HEK293 (cell line): Measurements from ENCODE around the gene DNAH11.
A peak's percentile ranks its signal among the peaks of the same experiment; 100 is the strongest.

Experiments
- CTCF ChIA-PET: fragments of 350-600 bp; formaldehyde crosslinking; extraction: SDS; loops from one replicate; lab custom pipeline; 2021; ENCODE audit warnings: antibody characterized with exemption; lab: Yijun Ruan, JAX
- POLR2A ChIA-PET: fragments of 300-600 bp; formaldehyde crosslinking; extraction: SDS; loops from one replicate; lab custom pipeline; 2020; ENCODE audit warnings: antibody characterized with exemption, inconsistent platforms; lab: Yijun Ruan, JAX
- H3K27ac ChIP-seq: fragments of 200-500 bp; sonication (Bioruptor generic); 2 replicates; pipeline ENCODE4 v1.5.1; 2014; ENCODE audit warnings: low read depth, low read length, control low read depth, inconsistent platforms; ENCODE audit errors: extremely low read depth
- H3K36me3 ChIP-seq, 2 experiments: fragments of 200-500 bp in 1 of 2; sonication (Bioruptor generic) in 1 of 2; 1 replicate in 1 of 2; 2 replicates in 1 of 2; pipeline ENCODE4 v1.5.1; 2014 to 2017; ENCODE audit warnings: inconsistent platforms in 2 of 2, low read length in 2 of 2; ENCODE audit not compliant: control insufficient read depth in 2 of 2, insufficient read depth in 1 of 2
- H3K4me1 ChIP-seq: fragments of 200-500 bp; sonication (Bioruptor generic); 2 replicates; pipeline ENCODE4 v1.5.1; 2014; ENCODE audit warnings: mild to moderate bottlenecking, low read length, inconsistent platforms; ENCODE audit not compliant: control insufficient read depth, insufficient read depth
- H3K4me3 ChIP-seq: 2 replicates; pipeline ENCODE4 v1.5.1; 2011; ENCODE audit warnings: low read depth, mild to moderate bottlenecking, control low read depth, low read length, moderate library complexity
- H3K9me3 ChIP-seq: fragments of 200-500 bp; sonication (Bioruptor generic); 2 replicates; pipeline ENCODE4 v1.5.1; 2014; ENCODE audit warnings: low read depth, low read length, inconsistent platforms; ENCODE audit not compliant: control insufficient read depth, insufficient read depth
- REST ChIP-seq: fragments of 450-650 bp; formaldehyde crosslinking; IDR thresholded peaks from 2 replicates; pipeline ENCODE4 v1.5.1; 2016; ENCODE audit warnings: missing biosample characterization, missing genetic modification characterization
- ZBTB10 ChIP-seq: fragments of 450-650 bp; formaldehyde crosslinking; IDR thresholded peaks from 2 replicates; pipeline ENCODE4 v1.5.1; 2016; ENCODE audit warnings: missing biosample characterization, missing genetic modification characterization
- ZBTB11 ChIP-seq: fragments of 450-650 bp; formaldehyde crosslinking; conservative IDR thresholded peaks from 2 replicates; pipeline ENCODE4 v1.5.1; 2016; ENCODE audit warnings: low read depth, missing biosample characterization, missing genetic modification characterization
- ZBTB17 ChIP-seq: fragments of 450-650 bp; formaldehyde crosslinking; IDR thresholded peaks from 2 replicates; pipeline ENCODE4 v1.5.1; 2016; ENCODE audit warnings: missing biosample characterization, missing genetic modification characterization
- ZBTB20 ChIP-seq: fragments of 450-650 bp; formaldehyde crosslinking; IDR thresholded peaks from 2 replicates; pipeline ENCODE4 v1.5.1; 2016; ENCODE audit warnings: missing biosample characterization, missing genetic modification characterization
- ZBTB21 ChIP-seq: fragments of 450-650 bp; formaldehyde crosslinking; IDR thresholded peaks from 2 replicates; pipeline ENCODE4 v1.5.1; 2017; ENCODE audit warnings: missing biosample characterization, missing genetic modification characterization
- ZNF10 ChIP-seq: fragments of 450-650 bp; formaldehyde crosslinking; IDR thresholded peaks from 2 replicates; pipeline ENCODE4 v1.5.1; 2017; ENCODE audit warnings: missing biosample characterization, missing genetic modification characterization
- ZNF112 ChIP-seq: fragments of 450-650 bp; formaldehyde crosslinking; IDR thresholded peaks from 2 replicates; pipeline ENCODE4 v1.5.0; 2017; ENCODE audit warnings: missing biosample characterization, missing genetic modification characterization
- ZNF140 ChIP-seq: fragments of 450-650 bp; formaldehyde crosslinking; IDR thresholded peaks from 2 replicates; pipeline ENCODE4 v1.5.1; 2016; ENCODE audit warnings: missing biosample characterization, missing genetic modification characterization
- ZNF2 ChIP-seq: fragments of 450-650 bp; formaldehyde crosslinking; IDR thresholded peaks from 2 replicates; pipeline ENCODE4 v1.5.1; 2016; ENCODE audit warnings: missing biosample characterization, missing genetic modification characterization
- ZNF394 ChIP-seq: fragments of 450-650 bp; formaldehyde crosslinking; IDR thresholded peaks from 2 replicates; pipeline ENCODE4 v1.5.1; 2016; ENCODE audit warnings: missing biosample characterization, missing genetic modification characterization, mild to moderate bottlenecking, moderate library complexity, borderline replicate concordance
- ZNF426 ChIP-seq: fragments of 450-650 bp; formaldehyde crosslinking; IDR thresholded peaks from 2 replicates; pipeline ENCODE4 v1.5.1; 2017; ENCODE audit warnings: missing biosample characterization, missing genetic modification characterization, mild to moderate bottlenecking, inconsistent platforms, moderate library complexity
- ZNF518A ChIP-seq: fragments of 450-650 bp; formaldehyde crosslinking; conservative IDR thresholded peaks from 2 replicates; pipeline ENCODE4 v1.5.1; 2016; ENCODE audit warnings: low read depth, missing biosample characterization, missing genetic modification characterization
- ZNF555 ChIP-seq: fragments of 450-650 bp; formaldehyde crosslinking; conservative IDR thresholded peaks from 2 replicates; pipeline ENCODE4 v1.5.1; 2017; ENCODE audit warnings: missing biosample characterization, mild to moderate bottlenecking, missing genetic modification characterization, inconsistent platforms
- ZNF623 ChIP-seq: fragments of 450-650 bp; formaldehyde crosslinking; IDR thresholded peaks from 2 replicates; pipeline ENCODE4 v1.5.1; 2016; ENCODE audit warnings: missing biosample characterization, missing genetic modification characterization

DNAH11 gene

GRCh38 chr7:21524680-21525079 lies 18.2 kb upstream of the DNAH11 start:
- Histone ChIP-seq H3K36me3 (no peaks in the 10 kb centered on the region), H3K4me3 (no peak overlapping the region), H3K4me1 (no peaks in the 10 kb centered on the region), H3K27ac (no peak overlapping the region), H3K9me3 (no peaks in the 10 kb centered on the region)
- POLR2A ChIA-PET, result no interaction called here
- CTCF ChIA-PET, result no interaction called here
- TF ChIP-seq ZBTB20 (tag by site-specific recombination), result no peak
- TF ChIP-seq ZBTB21 (tag by site-specific recombination), result no peak
- TF ChIP-seq ZNF623, result peak; percentile 37
- no peak for TF ChIP-seq ZNF112
- no peak for TF ChIP-seq ZNF2 (tag by site-specific recombination)
- peak; percentile 36 for TF ChIP-seq ZNF555
- peak; percentile 60; the same call in 1 of the 2 replicates for TF ChIP-seq ZNF518A
- no peak for TF ChIP-seq ZBTB17 (tag by site-specific recombination)
- 0 out of 2 replicates have a peak, but pooled peaks have one; percentile 4 for TF ChIP-seq ZNF140 (tag by site-specific recombination)
- peak; percentile 72; the same call in 1 of the 2 replicates for TF ChIP-seq ZNF394 (tag by site-specific recombination)
- TF ChIP-seq REST, result peak; percentile 33; the same call in 1 of the 2 replicates
- TF ChIP-seq ZNF426, result peak; percentile 49
- TF ChIP-seq ZBTB11 (tag by site-specific recombination), result peak; percentile 52

- no peaks in the 10 kb centered on the region for H3K4me1 ChIP-seq
- no peaks in the 10 kb centered on the region for H3K9me3 ChIP-seq
- H3K4me3 ChIP-seq, result no peak overlapping the region
- H3K36me3 ChIP-seq, result no peaks in the 10 kb centered on the region
- ChIA-PET CTCF (interaction anchor here (0.7 to 0.9 kb wide), 5 partner anchors 12 to 1106 kb away, joined by 3 read pairs; no protein-coding TSS in a partner anchor), POLR2A (no interaction called here)
- H3K27ac ChIP-seq, result no peak overlapping the region
- TF ChIP-seq ZNF518A, result no peak
- TF ChIP-seq ZBTB10 (tag by site-specific recombination), result no peak
- TF ChIP-seq ZNF10 (tag by site-specific recombination), result no peak
Measured at GRCh38 chr7:21526007-21526406, 16.8 kb upstream of the DNAH11 start.
